Testis (tissue), 3 donors: ENCODE data around the gene FXYD4. TPM values are rescaled to one million over a fixed set of nuclear protein-coding genes. Genes with fewer than 3 reads are reported as not detected.
A peak's percentile ranks its signal among the peaks of the same experiment; 100 is the strongest.

Experiments used
- DNase-seq: peaks from one replicate; pipeline ENCODE4 v3.0.0-alpha.2; 2019
- H3K27ac ChIP-seq, 2 donors: fragments of 200-600 bp; sonication (generic); one replicate each; pipeline ENCODE4 v1.5.1; 2019
- H3K27me3 ChIP-seq: fragments of 200-600 bp; sonication (generic); one replicate; pipeline ENCODE4 v1.5.1; 2019
- H3K36me3 ChIP-seq: fragments of 200-600 bp; sonication (generic); one replicate; pipeline ENCODE4 v1.5.1; 2017; ENCODE audit warnings: low read depth; ENCODE audit errors: missing control alignments
- H3K4me1 ChIP-seq: fragments of 200-600 bp; sonication (generic); one replicate; pipeline ENCODE4 v1.5.1; 2019
- H3K4me3 ChIP-seq, 2 donors: fragments of 200-600 bp; sonication (generic); one replicate each; pipeline ENCODE4 v1.5.1; 2017 to 2019
- H3K9me3 ChIP-seq: fragments of 200-600 bp; sonication (generic); one replicate; pipeline ENCODE4 v1.5.1; 2017
- POLR2A ChIP-seq: fragments of 450-650 bp; IDR thresholded peaks from one replicate; pipeline ENCODE4 v1.6.1; 2017; ENCODE audit warnings: antibody characterized with exemption, mild to moderate bottlenecking, moderate library complexity
- WGBS, 2 donors: methylation state at CpG; one replicate each; pipeline ENCODE4 v1.1.5; 2018; 5-methylcytosine and 5-hydroxymethylcytosine counted together
- intact Hi-C: fragments of 100-400 bp; cut with DNase I; formaldehyde crosslinking; loops from one replicate; pipeline ENCODE4 v1.15.1; 2023; ENCODE audit warnings: low total_unique reads
- polyA plus RNA-seq: library from polyadenylated mRNA; stranded (reverse); fragments of 350-450 nt; fragmentation: Illumina TruSeq; extraction: RNeasy Lipid Tissue Mini Kit (QIAGEN cat#74804); gene quantifications from one replicate; pipeline ENCODE4 v1.2.3, GENCODE V29; 2014; ENCODE audit warnings: low read depth, low replicate concordance; ENCODE audit not compliant: insufficient read depth
- total RNA-seq, 2 donors: library from RNA; depleted of rRNA; stranded (reverse); fragments of >200 nt; gene quantifications; one replicate each; pipeline ENCODE4 v1.2.3, GENCODE V29; 2016
- TF ChIP-seq, protein P1 (sequence below), 3 experiments: fragments of 450-650 bp in 2 of 3; fragments of 200-600 bp in 1 of 3; sonication (generic) in 1 of 3; IDR thresholded peaks; one replicate each; pipeline ENCODE4 v1.5.1; 2016 to 2019; ENCODE audit warnings: antibody characterized with exemption in 3 of 3, mild to moderate bottlenecking in 2 of 3, moderate library complexity in 1 of 3

Gene FXYD4
- total and polyA plus RNA-seq, 3 donors from 2014 or later, result 1.4 to 2.6 (median 1.5) TPM

- WGBS, 2 donors, result 4 to 9% methylated on average over 16 to 47 of the region's 48 CpGs
- H3K9me3 ChIP-seq, result no peaks in the 10 kb centered on the region
- peak; percentile 99 for DNase-seq
- H3K4me3 ChIP-seq, result peak overlapping the region; percentile 66 to 68
- no peaks in the 10 kb centered on the region for H3K27me3 ChIP-seq
- no peaks in the 10 kb centered on the region for H3K4me1 ChIP-seq
- H3K36me3 ChIP-seq, result no peaks in the 10 kb centered on the region
- intact Hi-C loops, result no loop called here
- peak overlapping the region; percentile 40 to 72 for H3K27ac ChIP-seq
- TF ChIP-seq, protein P1, sequence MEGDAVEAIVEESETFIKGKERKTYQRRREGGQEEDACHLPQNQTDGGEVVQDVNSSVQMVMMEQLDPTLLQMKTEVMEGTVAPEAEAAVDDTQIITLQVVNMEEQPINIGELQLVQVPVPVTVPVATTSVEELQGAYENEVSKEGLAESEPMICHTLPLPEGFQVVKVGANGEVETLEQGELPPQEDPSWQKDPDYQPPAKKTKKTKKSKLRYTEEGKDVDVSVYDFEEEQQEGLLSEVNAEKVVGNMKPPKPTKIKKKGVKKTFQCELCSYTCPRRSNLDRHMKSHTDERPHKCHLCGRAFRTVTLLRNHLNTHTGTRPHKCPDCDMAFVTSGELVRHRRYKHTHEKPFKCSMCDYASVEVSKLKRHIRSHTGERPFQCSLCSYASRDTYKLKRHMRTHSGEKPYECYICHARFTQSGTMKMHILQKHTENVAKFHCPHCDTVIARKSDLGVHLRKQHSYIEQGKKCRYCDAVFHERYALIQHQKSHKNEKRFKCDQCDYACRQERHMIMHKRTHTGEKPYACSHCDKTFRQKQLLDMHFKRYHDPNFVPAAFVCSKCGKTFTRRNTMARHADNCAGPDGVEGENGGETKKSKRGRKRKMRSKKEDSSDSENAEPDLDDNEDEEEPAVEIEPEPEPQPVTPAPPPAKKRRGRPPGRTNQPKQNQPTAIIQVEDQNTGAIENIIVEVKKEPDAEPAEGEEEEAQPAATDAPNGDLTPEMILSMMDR (IDR thresholded peaks at IDR 0.05), result peak in 1 of 3 experiments; percentile 38
- no peak for TF ChIP-seq POLR2A
These were observed 9.1 kb upstream of the FXYD4 start for GRCh38 chr10:43362191-43362839.

DNA sequence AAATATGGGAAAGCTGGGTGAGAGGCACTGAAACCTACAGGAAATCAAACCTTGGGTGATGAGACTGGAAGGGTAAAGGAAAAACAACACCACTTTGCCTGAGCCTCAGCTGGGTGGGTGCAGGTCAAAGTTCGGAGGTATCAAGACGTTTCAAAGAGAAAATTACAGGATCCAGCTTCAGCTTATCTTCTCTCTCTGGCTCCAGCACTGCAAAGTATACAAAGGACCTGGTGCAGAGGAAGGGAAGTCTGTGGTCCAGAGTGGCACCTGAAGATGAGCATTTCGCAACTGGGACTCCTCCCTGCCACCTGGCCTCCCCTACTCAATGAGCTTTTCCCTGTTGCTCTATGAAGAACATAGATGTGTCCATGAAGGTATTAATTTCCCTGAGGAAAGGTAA, 6.4 kb upstream of the FXYD4 start:
- Histone ChIP-seq H3K27me3 (no peaks in the 10 kb centered on the region), H3K27ac (no peak overlapping the region), H3K4me3 (no peak overlapping the region), H3K9me3 (no peaks in the 10 kb centered on the region), H3K4me1 (no peaks in the 10 kb centered on the region), H3K36me3 (no peaks in the 10 kb centered on the region)
- TF ChIP-seq, protein P1 (IDR thresholded peaks at IDR 0.05), result no peak
- TF ChIP-seq POLR2A, result no peak
- 72 to 77% methylated on average over 3 of the region's 3 CpGs for WGBS, 2 donors
- intact Hi-C loops, result no loop called here
- DNase-seq, result no peak

DNA sequence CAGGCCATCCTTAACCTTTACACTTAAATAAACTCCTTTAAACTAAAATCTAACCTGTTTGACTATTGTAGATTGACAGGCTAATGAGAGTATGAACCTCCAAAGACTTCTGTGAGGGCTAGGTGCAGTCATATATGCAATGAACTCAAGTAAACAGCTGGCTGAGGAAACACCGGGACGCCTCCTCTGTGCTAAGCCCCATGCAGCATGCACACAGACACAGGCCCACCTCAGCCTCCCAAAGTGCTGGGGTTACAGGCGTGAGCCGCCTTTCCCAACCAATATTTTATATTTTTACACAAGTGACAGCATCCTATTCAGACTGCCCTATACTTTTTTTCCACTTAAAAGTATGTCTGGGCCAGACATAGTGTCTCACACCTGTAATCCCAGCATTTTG, 1.5 kb upstream of the FXYD4 start:
- no peak overlapping the region for H3K4me3 ChIP-seq
- H3K36me3 ChIP-seq, result no peaks in the 10 kb centered on the region
- no peak overlapping the region for H3K27ac ChIP-seq
- 86 to 95% methylated on average over 4 of the region's 4 CpGs for WGBS, 2 donors
- H3K4me1 ChIP-seq, result no peaks in the 10 kb centered on the region
- H3K9me3 ChIP-seq, result no peaks in the 10 kb centered on the region
- no peaks in the 10 kb centered on the region for H3K27me3 ChIP-seq
- intact Hi-C loops, result no loop called here
- no peak for TF ChIP-seq POLR2A
- TF ChIP-seq, protein P1 (IDR thresholded peaks at IDR 0.05), result no peak
- no peak for DNase-seq

DNA sequence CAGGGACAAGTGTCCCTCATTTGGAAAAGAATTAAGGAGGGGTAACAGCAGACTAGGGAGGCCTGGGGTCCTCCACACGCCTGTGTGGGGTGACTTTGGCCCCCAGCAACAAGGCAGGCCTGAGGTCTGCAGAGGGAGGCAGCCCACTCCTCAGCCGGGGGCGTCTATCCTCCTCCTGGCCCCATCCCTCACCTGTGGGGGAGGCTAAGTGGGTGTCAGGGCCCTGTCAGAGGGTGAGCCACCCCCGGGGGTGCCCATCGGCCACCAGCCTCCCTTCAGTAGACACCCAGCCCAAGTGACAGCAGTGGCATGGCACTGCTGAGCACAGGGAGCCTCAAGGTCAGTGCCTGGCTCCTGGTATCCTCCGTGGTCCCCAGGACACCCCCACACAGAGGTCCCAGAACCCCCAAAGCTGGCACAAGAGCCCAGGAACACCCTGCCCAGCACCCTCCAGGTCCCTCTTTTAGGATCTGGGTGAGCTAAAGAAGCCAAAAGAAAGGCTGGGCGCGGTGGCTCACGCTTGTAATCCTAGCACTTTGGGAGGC, 693 bp upstream of the FXYD4 start:
- intact Hi-C loops, result no loop called here
- Histone ChIP-seq H3K27me3 (no peaks in the 10 kb centered on the region), H3K27ac (no peak overlapping the region), H3K4me3 (no peak overlapping the region), H3K36me3 (no peaks in the 10 kb centered on the region), H3K9me3 (no peaks in the 10 kb centered on the region), H3K4me1 (no peaks in the 10 kb centered on the region)
- TF ChIP-seq, protein P1 (IDR thresholded peaks at IDR 0.05), result no peak
- TF ChIP-seq POLR2A, result no peak
- WGBS, 2 donors, result 89% methylated on average over 9 of the region's 9 CpGs; no CpG with 5 or more reads in 1 of the 2 donors
- DNase-seq, result no peak
